Activated naive CD8-positive, alpha-beta T cell treated with anti-CD3 and anti-CD28 coated beads for 36 hours (primary cell): ENCODE measurements around the gene CAT. TPM values are rescaled to one million over a fixed set of nuclear protein-coding genes. Genes with fewer than 3 reads are reported as not detected.
A peak's percentile ranks its signal among the peaks of the same experiment; 100 is the strongest.

Experiments
- DNase-seq: peaks from one replicate; pipeline ENCODE4 v3.0.0; 2021
- H3K27ac Mint-ChIP-seq: one replicate; pipeline ENCODE4 v1.8.0; 2022; ENCODE audit warnings: mild to moderate bottlenecking, moderate library complexity, mixed read lengths
- H3K27me3 Mint-ChIP-seq: one replicate; pipeline ENCODE4 v1.8.0; 2022; ENCODE audit warnings: mild to moderate bottlenecking, mixed read lengths
- H3K36me3 Mint-ChIP-seq: one replicate; pipeline ENCODE4 v1.8.0; 2021; ENCODE audit warnings: mild to moderate bottlenecking, mixed read lengths
- H3K4me1 Mint-ChIP-seq: one replicate; pipeline ENCODE4 v1.8.0; 2021; ENCODE audit warnings: mixed read lengths
- H3K4me3 Mint-ChIP-seq: one replicate; pipeline ENCODE4 v1.8.0; 2022; ENCODE audit warnings: mild to moderate bottlenecking, moderate library complexity, mixed read lengths
- H3K9me3 Mint-ChIP-seq: one replicate; pipeline ENCODE4 v1.8.0; 2022; ENCODE audit warnings: mixed read lengths
- total RNA-seq, 2 experiments: library from RNA; stranded (reverse); gene quantifications; one replicate each; pipeline ENCODE4 v1.2.3, GENCODE V29; 2021

Gene CAT
- total RNA-seq, result 10 to 100 TPM; 21.0 to 22.8 TPM

GRCh38 chr11:34438529-34439507 is at the start of gene CAT:
CAT (plus strand) TSS chr11:34438934; CDS start chr11:34439014, 80 bp downstream.
- Mint-ChIP-seq H3K36me3 (peaks cover 6% of the 10 kb centered on the region), H3K4me1 (peaks cover 21% of the 10 kb centered on the region), H3K27me3 (no peaks in the 10 kb centered on the region), H3K9me3 (no peaks in the 10 kb centered on the region), H3K4me3 (peak within 1 kb of the TSS; percentile 97), H3K27ac (peak within 1 kb of the TSS; percentile 94)
- peak; percentile 98 for DNase-seq

- no peaks in the 10 kb centered on the region for H3K4me1 Mint-ChIP-seq
- H3K36me3 Mint-ChIP-seq, result peaks cover 7% of the 10 kb centered on the region
- H3K27ac Mint-ChIP-seq, result no peak overlapping the region
- peaks cover 21% of the 10 kb centered on the region for H3K9me3 Mint-ChIP-seq
- no peak for DNase-seq
- H3K4me3 Mint-ChIP-seq, result no peak overlapping the region
- peaks cover 23% of the 10 kb centered on the region for H3K27me3 Mint-ChIP-seq
These were observed 43.9 kb upstream of the CAT start for GRCh38 chr11:34394771-34395300.

GRCh38 chr11:34395916-34396550 is 42.7 kb upstream of the CAT start:
- peaks cover 7% of the 10 kb centered on the region for H3K36me3 Mint-ChIP-seq
- H3K27ac Mint-ChIP-seq, result no peak overlapping the region
- DNase-seq, result no peak
- peaks cover 21% of the 10 kb centered on the region for H3K9me3 Mint-ChIP-seq
- H3K4me3 Mint-ChIP-seq, result no peak overlapping the region
- peaks cover 23% of the 10 kb centered on the region for H3K27me3 Mint-ChIP-seq
- no peaks in the 10 kb centered on the region for H3K4me1 Mint-ChIP-seq

- Mint-ChIP-seq H3K4me1 (no peaks in the 10 kb centered on the region), H3K36me3 (peaks cover 7% of the 10 kb centered on the region), H3K9me3 (peaks cover 21% of the 10 kb centered on the region), H3K27me3 (peaks cover 18% of the 10 kb centered on the region), H3K4me3 (no peak overlapping the region), H3K27ac (no peak overlapping the region)
- DNase-seq, result no peak
These were observed 41.6 kb upstream of the CAT start for GRCh38 chr11:34397120-34397519.

DNA sequence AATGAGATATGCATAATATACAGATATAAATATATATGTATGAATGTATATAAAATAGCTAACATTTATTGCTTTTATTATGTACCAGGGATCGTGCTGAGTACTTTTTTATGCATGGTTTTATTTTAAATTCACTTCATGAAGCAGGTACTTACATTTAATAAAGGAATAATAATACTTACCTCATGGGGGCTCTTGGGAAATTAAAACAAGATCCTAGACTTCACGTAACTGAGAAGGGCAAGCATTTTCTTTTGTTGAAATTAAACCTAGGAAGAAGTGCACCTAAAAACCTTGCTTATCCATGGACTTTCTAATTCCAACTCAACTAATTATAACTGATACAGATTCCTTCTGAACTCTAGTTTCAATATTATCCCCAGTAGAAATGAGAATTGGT is 40.9 kb upstream of the CAT start:
- Mint-ChIP-seq H3K4me1 (no peaks in the 10 kb centered on the region), H3K27ac (no peak overlapping the region), H3K4me3 (no peak overlapping the region), H3K36me3 (peaks cover 7% of the 10 kb centered on the region), H3K27me3 (peaks cover 12% of the 10 kb centered on the region), H3K9me3 (peaks cover 17% of the 10 kb centered on the region)
- DNase-seq, result no peak

DNA sequence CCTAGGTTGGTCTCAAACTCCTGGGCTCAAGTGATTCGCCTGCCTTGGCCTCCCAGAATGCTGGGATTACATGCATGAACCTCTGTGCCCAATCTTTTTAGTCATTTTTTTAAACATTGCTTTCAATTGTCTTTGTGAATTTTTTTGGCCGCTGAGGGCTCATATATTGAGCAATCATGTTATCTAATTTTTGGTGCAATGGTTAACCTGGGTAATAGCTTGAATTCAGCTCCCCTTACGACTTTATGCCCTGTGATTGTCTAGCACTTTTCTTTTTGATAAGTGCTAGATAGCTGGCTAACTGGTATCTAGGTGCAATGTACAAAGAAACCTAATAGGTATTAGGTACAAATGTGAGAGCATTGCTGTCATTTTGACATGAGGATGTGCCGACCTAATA is 35.3 kb upstream of the CAT start:
- peaks cover 36% of the 10 kb centered on the region for H3K27me3 Mint-ChIP-seq
- no peaks in the 10 kb centered on the region for H3K9me3 Mint-ChIP-seq
- H3K4me1 Mint-ChIP-seq, result peaks cover 16% of the 10 kb centered on the region
- no peak overlapping the region for H3K4me3 Mint-ChIP-seq
- H3K27ac Mint-ChIP-seq, result no peak overlapping the region
- no peak for DNase-seq
- no peaks in the 10 kb centered on the region for H3K36me3 Mint-ChIP-seq

DNA sequence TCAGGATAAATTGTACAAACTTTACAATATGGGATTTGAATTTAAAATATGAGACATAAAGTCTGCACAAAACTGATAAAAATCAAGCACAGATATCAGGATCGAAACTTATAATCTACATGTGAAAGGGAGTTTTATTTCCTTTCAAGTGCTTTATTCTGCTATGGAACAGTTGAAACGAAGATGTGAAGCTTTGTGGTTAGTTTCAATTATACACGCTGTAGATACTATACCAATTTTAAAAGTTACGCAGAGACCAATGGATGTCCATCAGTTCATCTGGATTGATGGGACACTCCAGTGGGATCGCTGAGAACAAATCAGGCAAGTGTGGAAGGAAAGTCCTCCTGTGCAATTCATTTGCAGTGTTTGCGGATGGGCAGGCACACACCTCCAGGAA is 34.5 kb upstream of the CAT start:
- Mint-ChIP-seq H3K9me3 (no peaks in the 10 kb centered on the region), H3K36me3 (no peaks in the 10 kb centered on the region), H3K27ac (no peak overlapping the region), H3K4me1 (peaks cover 16% of the 10 kb centered on the region), H3K27me3 (peaks cover 44% of the 10 kb centered on the region), H3K4me3 (no peak overlapping the region)
- DNase-seq, result no peak

DNA sequence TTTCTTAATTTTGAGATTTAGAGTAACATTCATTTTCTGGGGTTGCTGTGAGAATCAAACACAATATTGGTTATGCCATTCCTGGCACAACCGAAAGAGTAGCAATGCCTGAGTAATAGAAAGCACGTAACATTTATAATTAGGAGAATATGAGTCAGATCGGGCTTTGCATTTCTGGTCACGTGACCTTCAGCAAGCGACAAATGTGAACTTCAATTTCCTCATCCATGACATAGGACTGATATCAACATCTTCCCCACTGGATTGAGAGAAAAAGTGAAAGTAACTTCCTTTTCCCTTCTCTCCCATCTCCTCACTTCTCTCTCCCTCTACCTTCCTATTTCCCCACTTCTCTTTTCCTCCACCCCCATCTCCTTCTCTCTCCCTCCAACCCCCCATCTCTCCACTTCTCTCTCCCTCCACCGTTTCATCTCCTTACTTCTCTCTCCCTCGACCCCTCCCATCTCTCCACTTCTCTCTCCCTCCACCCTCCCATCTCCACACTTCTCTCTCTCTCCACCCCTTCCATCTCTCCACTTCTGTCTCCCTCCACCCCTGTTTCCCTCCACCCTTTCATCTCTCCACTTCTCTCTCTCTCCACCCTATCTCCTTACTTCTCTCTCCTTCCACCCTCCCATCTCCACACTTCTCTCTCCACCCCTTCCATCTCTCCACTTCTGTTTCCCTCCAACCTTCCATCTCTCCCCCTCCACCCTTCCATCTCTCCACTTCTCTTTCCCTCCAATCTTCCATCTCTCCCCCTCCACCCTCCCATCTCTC is 33.5 kb upstream of the CAT start:
- H3K4me3 Mint-ChIP-seq, result no peak overlapping the region

GRCh38 chr11:34406413-34406812 is 32.3 kb upstream of the CAT start:
- Mint-ChIP-seq H3K27ac (no peak overlapping the region), H3K4me3 (no peak overlapping the region)

More for the DNA sequence above, 33.5 kb upstream of the CAT start:
- H3K27me3 Mint-ChIP-seq, result peaks cover 52% of the 10 kb centered on the region
- H3K27ac Mint-ChIP-seq, result no peak overlapping the region
- H3K36me3 Mint-ChIP-seq, result no peaks in the 10 kb centered on the region
- peaks cover 16% of the 10 kb centered on the region for H3K4me1 Mint-ChIP-seq
- DNase-seq, result no peak
- no peaks in the 10 kb centered on the region for H3K9me3 Mint-ChIP-seq

GRCh38 chr11:34407121-34407813 is 31.5 kb upstream of the CAT start:
- peaks cover 16% of the 10 kb centered on the region for H3K4me1 Mint-ChIP-seq
- peaks cover 52% of the 10 kb centered on the region for H3K27me3 Mint-ChIP-seq
- no peak for DNase-seq
- H3K27ac Mint-ChIP-seq, result no peak overlapping the region
- H3K36me3 Mint-ChIP-seq, result no peaks in the 10 kb centered on the region
- H3K9me3 Mint-ChIP-seq, result no peaks in the 10 kb centered on the region
- no peak overlapping the region for H3K4me3 Mint-ChIP-seq

More at GRCh38 chr11:34406413-34406812, 32.3 kb upstream of the CAT start:
- Mint-ChIP-seq H3K4me1 (peaks cover 16% of the 10 kb centered on the region), H3K36me3 (no peaks in the 10 kb centered on the region), H3K9me3 (no peaks in the 10 kb centered on the region), H3K27me3 (peaks cover 52% of the 10 kb centered on the region)
- no peak for DNase-seq

- peaks cover 5% of the 10 kb centered on the region for H3K36me3 Mint-ChIP-seq
- H3K27me3 Mint-ChIP-seq, result peaks cover 52% of the 10 kb centered on the region
- no peak overlapping the region for H3K4me3 Mint-ChIP-seq
- peaks cover 11% of the 10 kb centered on the region for H3K9me3 Mint-ChIP-seq
- DNase-seq, result no peak
- no peak overlapping the region for H3K27ac Mint-ChIP-seq
- peaks cover 16% of the 10 kb centered on the region for H3K4me1 Mint-ChIP-seq
These were observed 30.1 kb upstream of the CAT start for GRCh38 chr11:34408580-34409172.

- H3K36me3 Mint-ChIP-seq, result peaks cover 5% of the 10 kb centered on the region
- H3K27ac Mint-ChIP-seq, result no peak overlapping the region
- no peaks in the 10 kb centered on the region for H3K4me1 Mint-ChIP-seq
- H3K4me3 Mint-ChIP-seq, result no peak overlapping the region
- DNase-seq, result no peak
- H3K27me3 Mint-ChIP-seq, result peaks cover 31% of the 10 kb centered on the region
- peaks cover 14% of the 10 kb centered on the region for H3K9me3 Mint-ChIP-seq
These were observed 27.6 kb upstream of the CAT start for GRCh38 chr11:34411111-34411510.

- no peak overlapping the region for H3K4me3 Mint-ChIP-seq
- H3K36me3 Mint-ChIP-seq, result peaks cover 5% of the 10 kb centered on the region
- H3K27ac Mint-ChIP-seq, result no peak overlapping the region
- no peak for DNase-seq
- H3K9me3 Mint-ChIP-seq, result peaks cover 14% of the 10 kb centered on the region
- no peaks in the 10 kb centered on the region for H3K4me1 Mint-ChIP-seq
- peaks cover 31% of the 10 kb centered on the region for H3K27me3 Mint-ChIP-seq
These were observed 26.9 kb upstream of the CAT start for GRCh38 chr11:34411791-34412190.

GRCh38 chr11:34413263-34413662 is 25.5 kb upstream of the CAT start:
- H3K4me1 Mint-ChIP-seq, result no peaks in the 10 kb centered on the region
- H3K4me3 Mint-ChIP-seq, result no peak overlapping the region
- no peak overlapping the region for H3K27ac Mint-ChIP-seq
- H3K9me3 Mint-ChIP-seq, result peaks cover 14% of the 10 kb centered on the region
- peaks cover 5% of the 10 kb centered on the region for H3K36me3 Mint-ChIP-seq
- no peak for DNase-seq
- peaks cover 25% of the 10 kb centered on the region for H3K27me3 Mint-ChIP-seq
